ENCODE data around the gene TBL1XR1. TPM values are rescaled to one million over a fixed set of nuclear protein-coding genes. Genes with fewer than 3 reads are reported as not detected.

TBL1XR1 gene
- total and polyA plus RNA-seq, 7 experiments from 2014 or later: 20.8 to 173 (median 107) TPM

GRCh38 chr3:177089110-177089509 lies 108.2 kb downstream of the TBL1XR1 start:
- Mint-ChIP-seq H3K27ac (peak overlapping the region in 3 of 9 donors; percentile 10 to 70 (median 19)), H3K4me1 (peaks cover 31 to 81% (median 64%) of the 10 kb centered on the region in 7 donors), H3K27me3 (no peaks in the 10 kb centered on the region), H3K4me3 (peak overlapping the region in 2 of 10 donors; percentile 8 to 9), H3K36me3 (peaks cover 21 to 62% (median 53%) of the 10 kb centered on the region in 5 donors), H3K9me3 (peaks cover 4 to 34% (median 19%) of the 10 kb centered on the region in 11 donors)
- Histone ChIP-seq H3K36me3 (ENCODE audit: control insufficient read depth in 2 of 3, insufficient read depth in 3 of 3, low read length in 3 of 3) (no peaks in the 10 kb centered on the region), H3K27me3 (ENCODE audit: control insufficient read depth in 2 of 2, insufficient read depth in 2 of 2, low read length in 2 of 2) (no peaks in the 10 kb centered on the region), H3K4me1 (ENCODE audit: control insufficient read depth in 2 of 2, insufficient read depth in 2 of 2, low read length in 2 of 2) (peaks cover 0 to 14% of the 10 kb centered on the region in 2 donors), H3K4me3 (ENCODE audit: low read length) (no peak overlapping the region), H3K27ac (ENCODE audit: low read depth, low read length) (no peak overlapping the region), H3K9me3 (ENCODE audit: control insufficient read depth in 2 of 3, low read length in 3 of 3) (peaks cover 0 to 5% (median 0%) of the 10 kb centered on the region in 3 experiments)
- DNase-seq (no peak), ATAC-seq (no peak)
- intact Hi-C loops (cut with micrococcal nuclease): no loop called here
- CTCF ChIA-PET: no interaction called here
- POLR2A ChIA-PET: interaction anchor here (0.6 kb wide), 1 partner anchor 71 kb away, joined by 3 read pairs; no protein-coding TSS in a partner anchor

- ATAC-seq (peak; percentile 66), DNase-seq (no peak)
- no peak overlapping the region for H3K4me3 Mint-ChIP-seq
- Histone ChIP-seq H3K27ac (ENCODE audit: low read depth, low read length) (no peak overlapping the region), H3K27me3 (ENCODE audit: control insufficient read depth in 2 of 2, insufficient read depth in 2 of 2, low read length in 2 of 2) (no peaks in the 10 kb centered on the region), H3K4me3 (ENCODE audit: low read length) (no peak overlapping the region), H3K4me1 (ENCODE audit: control insufficient read depth in 2 of 2, insufficient read depth in 2 of 2, low read length in 2 of 2) (peaks cover 0 to 17% of the 10 kb centered on the region in 2 donors), H3K9me3 (ENCODE audit: control insufficient read depth in 2 of 3, low read length in 3 of 3) (no peaks in the 10 kb centered on the region), H3K36me3 (ENCODE audit: control insufficient read depth in 2 of 3, insufficient read depth in 3 of 3, low read length in 3 of 3) (no peaks in the 10 kb centered on the region)
- H3K27me3 Mint-ChIP-seq: no peaks in the 10 kb centered on the region
- peaks cover 8 to 39% (median 25%) of the 10 kb centered on the region in 5 donors for H3K36me3 Mint-ChIP-seq
- intact Hi-C loops (cut with micrococcal nuclease): loop anchor here in 1 of 2 donors (2.0 kb wide), 1 partner anchor 17 kb away; no protein-coding TSS in a partner anchor
- ChIA-PET CTCF (no interaction called here), POLR2A (no interaction called here)
- peak overlapping the region in 1 of 9 donors; percentile 47 for H3K27ac Mint-ChIP-seq
- peaks cover 33 to 85% (median 77%) of the 10 kb centered on the region in 7 donors for H3K4me1 Mint-ChIP-seq
- peaks cover 0 to 7% (median 3%) of the 10 kb centered on the region in 11 donors for H3K9me3 Mint-ChIP-seq
Measured at GRCh38 chr3:177085794-177086193, 111.5 kb downstream of the TBL1XR1 start.

GRCh38 chr3:177084616-177085015 lies 112.7 kb downstream of the TBL1XR1 start:
- peaks cover 8 to 32% (median 21%) of the 10 kb centered on the region in 5 donors for H3K36me3 Mint-ChIP-seq
- Histone ChIP-seq H3K4me1 (ENCODE audit: control insufficient read depth in 2 of 2, insufficient read depth in 2 of 2, low read length in 2 of 2) (peaks cover 0 to 17% of the 10 kb centered on the region in 2 donors), H3K27me3 (ENCODE audit: control insufficient read depth in 2 of 2, insufficient read depth in 2 of 2, low read length in 2 of 2) (no peaks in the 10 kb centered on the region), H3K36me3 (ENCODE audit: control insufficient read depth in 2 of 3, insufficient read depth in 3 of 3, low read length in 3 of 3) (no peaks in the 10 kb centered on the region), H3K9me3 (ENCODE audit: control insufficient read depth in 2 of 3, low read length in 3 of 3) (no peaks in the 10 kb centered on the region), H3K4me3 (ENCODE audit: low read length) (no peak overlapping the region), H3K27ac (ENCODE audit: low read depth, low read length) (no peak overlapping the region)
- intact Hi-C loops (cut with micrococcal nuclease): no loop called here
- peaks cover 0 to 4% (median 0%) of the 10 kb centered on the region in 11 donors for H3K9me3 Mint-ChIP-seq
- H3K27me3 Mint-ChIP-seq: no peaks in the 10 kb centered on the region
- peak overlapping the region in 3 of 9 donors; percentile 35 to 65 (median 37) for H3K27ac Mint-ChIP-seq
- DNase-seq (no peak), ATAC-seq (no peak)
- POLR2A ChIA-PET: no interaction called here
- no peak overlapping the region for H3K4me3 Mint-ChIP-seq
- H3K4me1 Mint-ChIP-seq: peaks cover 26 to 87% (median 78%) of the 10 kb centered on the region in 7 donors
- CTCF ChIA-PET: no interaction called here

GRCh38 chr3:177080122-177080521 lies 117.2 kb downstream of the TBL1XR1 start:
- Mint-ChIP-seq H3K36me3 (peaks cover 10 to 40% (median 31%) of the 10 kb centered on the region in 5 donors), H3K4me3 (no peak overlapping the region), H3K27me3 (no peaks in the 10 kb centered on the region), H3K9me3 (peaks cover 0 to 4% (median 0%) of the 10 kb centered on the region in 11 donors), H3K4me1 (peaks cover 17 to 70% (median 53%) of the 10 kb centered on the region in 7 donors), H3K27ac (peak overlapping the region in 2 of 9 donors; percentile 10 to 42)
- Histone ChIP-seq H3K27ac (ENCODE audit: low read depth, low read length) (no peak overlapping the region), H3K4me1 (ENCODE audit: control insufficient read depth in 2 of 2, insufficient read depth in 2 of 2, low read length in 2 of 2) (peaks cover 0 to 3% of the 10 kb centered on the region in 2 donors), H3K9me3 (ENCODE audit: control insufficient read depth in 2 of 3, low read length in 3 of 3) (no peaks in the 10 kb centered on the region), H3K27me3 (ENCODE audit: control insufficient read depth in 2 of 2, insufficient read depth in 2 of 2, low read length in 2 of 2) (no peaks in the 10 kb centered on the region), H3K36me3 (ENCODE audit: control insufficient read depth in 2 of 3, insufficient read depth in 3 of 3, low read length in 3 of 3) (no peaks in the 10 kb centered on the region), H3K4me3 (ENCODE audit: low read length) (no peak overlapping the region)
- ChIA-PET CTCF (no interaction called here), POLR2A (no interaction called here)
- intact Hi-C loops (cut with micrococcal nuclease): loop anchor here in 1 of 2 donors (2.0 kb wide), 1 partner anchor 13 kb away; no protein-coding TSS in a partner anchor
- ATAC-seq (no peak), DNase-seq (no peak)

- Histone ChIP-seq H3K9me3 (ENCODE audit: control insufficient read depth in 2 of 3, low read length in 3 of 3) (no peaks in the 10 kb centered on the region), H3K4me3 (ENCODE audit: low read length) (no peak overlapping the region), H3K27ac (ENCODE audit: low read depth, low read length) (no peak overlapping the region), H3K36me3 (ENCODE audit: control insufficient read depth in 2 of 3, insufficient read depth in 3 of 3, low read length in 3 of 3) (no peaks in the 10 kb centered on the region), H3K27me3 (ENCODE audit: control insufficient read depth in 2 of 2, insufficient read depth in 2 of 2, low read length in 2 of 2) (no peaks in the 10 kb centered on the region), H3K4me1 (ENCODE audit: control insufficient read depth in 2 of 2, insufficient read depth in 2 of 2, low read length in 2 of 2) (peaks cover 0 to 3% of the 10 kb centered on the region in 2 donors)
- Mint-ChIP-seq H3K27me3 (no peaks in the 10 kb centered on the region), H3K36me3 (peaks cover 11 to 40% (median 33%) of the 10 kb centered on the region in 5 donors), H3K4me1 (peaks cover 14 to 70% (median 49%) of the 10 kb centered on the region in 7 donors), H3K27ac (peak overlapping the region in 1 of 9 donors; percentile 42), H3K4me3 (no peak overlapping the region), H3K9me3 (peaks cover 0 to 4% (median 0%) of the 10 kb centered on the region in 11 donors)
- intact Hi-C loops (cut with micrococcal nuclease): loop anchor here in 1 of 2 donors (2.0 kb wide), 1 partner anchor 13 kb away; no protein-coding TSS in a partner anchor
- ChIA-PET POLR2A (no interaction called here), CTCF (interaction anchor here (0.6 kb wide), 1 partner anchor 416 kb away, joined by 3 read pairs; no protein-coding TSS in a partner anchor)
- ATAC-seq: no peak
- DNase-seq: no peak
Measured at GRCh38 chr3:177079684-177080083, 117.6 kb downstream of the TBL1XR1 start.

GRCh38 chr3:177071496-177072156 lies 125.7 kb downstream of the TBL1XR1 start:
- Mint-ChIP-seq H3K4me1 (peaks cover 27 to 86% (median 75%) of the 10 kb centered on the region in 7 donors), H3K27me3 (no peaks in the 10 kb centered on the region), H3K36me3 (peaks cover 5 to 42% (median 25%) of the 10 kb centered on the region in 5 donors), H3K9me3 (peaks cover 0 to 3% (median 0%) of the 10 kb centered on the region in 11 donors), H3K27ac (peak overlapping the region in 2 of 9 donors; percentile 3 to 34), H3K4me3 (no peak overlapping the region)
- no peaks in the 10 kb centered on the region for H3K27me3 ChIP-seq (ENCODE audit: control insufficient read depth in 2 of 2, insufficient read depth in 2 of 2, low read length in 2 of 2)
- intact Hi-C loops (cut with micrococcal nuclease): no loop called here
- DNase-seq: no peak
- ChIA-PET CTCF (interaction anchor here (0.6 kb wide), 2 partner anchors 12 to 49 kb away, joined by 3 read pairs; no protein-coding TSS in a partner anchor), POLR2A (no interaction called here)
- no peaks in the 10 kb centered on the region for H3K36me3 ChIP-seq (ENCODE audit: control insufficient read depth in 2 of 3, insufficient read depth in 3 of 3, low read length in 3 of 3)
- no peak for ATAC-seq
- H3K4me1 ChIP-seq (ENCODE audit: control insufficient read depth in 2 of 2, insufficient read depth in 2 of 2, low read length in 2 of 2): peaks cover 8 to 10% of the 10 kb centered on the region in 2 donors
- H3K4me3 ChIP-seq (ENCODE audit: low read length): no peak overlapping the region
- no peaks in the 10 kb centered on the region for H3K9me3 ChIP-seq (ENCODE audit: control insufficient read depth in 2 of 3, low read length in 3 of 3)
- H3K27ac ChIP-seq (ENCODE audit: low read depth, low read length): no peak overlapping the region

All from naive thymus-derived CD4-positive, alpha-beta T cell (primary cell).